GM23248 (cell line): Measurements from ENCODE around the gene KIAA2012.

Experiments
- EZH2 ChIP-seq: fragments of 200-600 bp; sonication (generic); IDR thresholded peaks from 2 replicates; pipeline ENCODE4 v1.6.1; 2018; ENCODE audit warnings: antibody characterized with exemption, mild to moderate bottlenecking; ENCODE audit not compliant: insufficient read depth, poor library complexity, severe bottlenecking
- EZH2phosphoT487 ChIP-seq: fragments of 200-600 bp; sonication (generic); IDR thresholded peaks from 2 replicates; pipeline ENCODE4 v1.6.1; 2018; ENCODE audit warnings: antibody characterized with exemption, moderate library complexity, mild to moderate bottlenecking, low read depth; ENCODE audit not compliant: insufficient read depth

- no peak for TF ChIP-seq EZH2phosphoT487
- TF ChIP-seq EZH2 = no peak
These were observed 23.7 kb downstream of the KIAA2012 start for GRCh38 chr2:202096736-202097135.
